ENCODE results near the gene LYZL1. TPM values are rescaled to one million over a fixed set of nuclear protein-coding genes. Genes with fewer than 3 reads are reported as not detected.

Gene LYZL1
- total and polyA plus RNA-seq, 9 donors = not detected

DNA sequence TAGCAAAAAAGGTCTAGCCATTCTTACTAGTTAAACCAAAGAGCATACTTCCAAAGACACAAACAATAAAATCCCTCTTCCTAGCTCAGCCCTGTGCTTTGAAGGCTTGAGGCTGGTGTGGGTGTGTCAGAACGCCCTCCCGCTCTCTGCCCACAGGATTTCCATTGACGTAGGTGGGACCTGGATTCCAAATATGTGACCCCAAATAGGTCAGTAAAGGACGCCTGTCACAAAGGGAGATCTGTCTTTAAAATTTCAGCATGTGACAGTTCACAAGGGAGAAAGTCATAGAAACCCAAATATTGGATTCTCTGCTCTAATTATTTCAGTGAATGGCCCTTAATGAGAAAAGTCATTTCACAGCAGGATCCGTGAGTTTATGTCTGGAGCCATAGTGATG, 39.9 kb upstream of the LYZL1 start:
- Histone ChIP-seq H3K27ac (ENCODE audit: low read length) (no peak overlapping the region), H3K4me1 (ENCODE audit: control insufficient read depth, insufficient read depth, low read length) (peaks cover 18% of the 10 kb centered on the region), H3K27me3 (ENCODE audit: control insufficient read depth, insufficient read depth, low read length) (no peaks in the 10 kb centered on the region), H3K4me3 (ENCODE audit: low read length) (no peak overlapping the region), H3K36me3 (ENCODE audit: control insufficient read depth, insufficient read depth, low read length) (no peaks in the 10 kb centered on the region), H3K9me3 (replicated peaks; ENCODE audit: control insufficient read depth, low read depth, low read length) (no peaks in the 10 kb centered on the region)
- 79% methylated on average over 3 of the region's 5 CpGs for WGBS (ENCODE audit: insufficient coverage)
- no peak for DNase-seq

DNA sequence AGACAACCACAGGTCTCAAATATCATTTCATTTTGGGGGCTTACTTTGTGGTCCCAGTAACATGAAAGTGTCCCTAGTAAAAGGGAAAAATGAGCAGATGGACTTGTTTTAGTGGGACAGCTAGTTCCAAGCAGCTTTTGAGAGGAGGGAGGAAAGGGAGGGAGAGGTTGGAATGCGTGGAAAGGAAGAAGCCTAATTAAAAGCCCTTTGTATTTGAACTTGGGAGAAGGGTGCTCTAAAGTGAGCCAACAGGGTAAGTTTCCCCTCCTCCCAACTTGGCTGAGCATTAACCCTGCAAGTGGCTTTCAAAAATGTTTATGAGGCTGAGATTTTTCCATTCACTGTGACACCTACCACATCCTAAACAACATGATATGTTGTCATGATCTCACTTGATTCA, 38.8 kb upstream of the LYZL1 start:
- no peak overlapping the region for H3K27ac ChIP-seq (ENCODE audit: low read length)
- H3K36me3 ChIP-seq (ENCODE audit: control insufficient read depth, insufficient read depth, low read length) = no peaks in the 10 kb centered on the region
- no CpG with 5 or more reads among the region's 1 CpG for WGBS (ENCODE audit: insufficient coverage)
- H3K9me3 ChIP-seq (replicated peaks; ENCODE audit: control insufficient read depth, low read depth, low read length) = no peaks in the 10 kb centered on the region
- peaks cover 26% of the 10 kb centered on the region for H3K4me1 ChIP-seq (ENCODE audit: control insufficient read depth, insufficient read depth, low read length)
- no peak overlapping the region for H3K4me3 ChIP-seq (ENCODE audit: low read length)
- H3K27me3 ChIP-seq (ENCODE audit: control insufficient read depth, insufficient read depth, low read length) = peaks cover 4% of the 10 kb centered on the region
- no peak for DNase-seq

GRCh38 chr10:29252811-29253689, 35.8 kb upstream of the LYZL1 start:
- Histone ChIP-seq H3K27me3 (ENCODE audit: control insufficient read depth, insufficient read depth, low read length) (peaks cover 4% of the 10 kb centered on the region), H3K9me3 (replicated peaks; ENCODE audit: control insufficient read depth, low read depth, low read length) (no peaks in the 10 kb centered on the region), H3K4me1 (ENCODE audit: control insufficient read depth, insufficient read depth, low read length) (peaks cover 27% of the 10 kb centered on the region), H3K36me3 (ENCODE audit: control insufficient read depth, insufficient read depth, low read length) (no peaks in the 10 kb centered on the region), H3K27ac (ENCODE audit: low read length) (peak overlapping the region; percentile 60), H3K4me3 (ENCODE audit: low read length) (no peak overlapping the region)
- DNase-seq = peak; percentile 94
- 23% methylated on average over 10 of the region's 18 CpGs for WGBS (ENCODE audit: insufficient coverage)

DNA sequence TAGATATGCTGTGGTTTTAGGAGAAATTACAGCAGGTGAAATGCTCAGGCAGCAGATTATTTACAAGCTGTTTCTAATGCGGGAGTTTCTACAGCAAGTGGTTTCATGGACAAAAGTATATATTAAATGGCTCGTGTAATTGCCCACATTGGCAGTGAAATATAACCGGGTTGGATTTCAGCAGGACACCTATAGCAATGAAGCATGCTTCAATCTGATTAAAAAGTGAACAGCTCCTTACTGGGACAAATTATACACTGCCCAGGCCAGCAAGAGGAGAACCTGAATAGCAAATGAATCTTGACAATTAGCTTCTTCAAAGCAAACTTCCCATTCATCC, 35.2 kb upstream of the LYZL1 start:
- Histone ChIP-seq H3K9me3 (replicated peaks; ENCODE audit: control insufficient read depth, low read depth, low read length) (no peaks in the 10 kb centered on the region), H3K27me3 (ENCODE audit: control insufficient read depth, insufficient read depth, low read length) (peaks cover 4% of the 10 kb centered on the region), H3K36me3 (ENCODE audit: control insufficient read depth, insufficient read depth, low read length) (no peaks in the 10 kb centered on the region), H3K4me3 (ENCODE audit: low read length) (no peak overlapping the region), H3K4me1 (ENCODE audit: control insufficient read depth, insufficient read depth, low read length) (peaks cover 27% of the 10 kb centered on the region), H3K27ac (ENCODE audit: low read length) (no peak overlapping the region)
- 33% methylated on average over 1 of the region's 3 CpGs for WGBS (ENCODE audit: insufficient coverage)
- no peak for DNase-seq

DNA sequence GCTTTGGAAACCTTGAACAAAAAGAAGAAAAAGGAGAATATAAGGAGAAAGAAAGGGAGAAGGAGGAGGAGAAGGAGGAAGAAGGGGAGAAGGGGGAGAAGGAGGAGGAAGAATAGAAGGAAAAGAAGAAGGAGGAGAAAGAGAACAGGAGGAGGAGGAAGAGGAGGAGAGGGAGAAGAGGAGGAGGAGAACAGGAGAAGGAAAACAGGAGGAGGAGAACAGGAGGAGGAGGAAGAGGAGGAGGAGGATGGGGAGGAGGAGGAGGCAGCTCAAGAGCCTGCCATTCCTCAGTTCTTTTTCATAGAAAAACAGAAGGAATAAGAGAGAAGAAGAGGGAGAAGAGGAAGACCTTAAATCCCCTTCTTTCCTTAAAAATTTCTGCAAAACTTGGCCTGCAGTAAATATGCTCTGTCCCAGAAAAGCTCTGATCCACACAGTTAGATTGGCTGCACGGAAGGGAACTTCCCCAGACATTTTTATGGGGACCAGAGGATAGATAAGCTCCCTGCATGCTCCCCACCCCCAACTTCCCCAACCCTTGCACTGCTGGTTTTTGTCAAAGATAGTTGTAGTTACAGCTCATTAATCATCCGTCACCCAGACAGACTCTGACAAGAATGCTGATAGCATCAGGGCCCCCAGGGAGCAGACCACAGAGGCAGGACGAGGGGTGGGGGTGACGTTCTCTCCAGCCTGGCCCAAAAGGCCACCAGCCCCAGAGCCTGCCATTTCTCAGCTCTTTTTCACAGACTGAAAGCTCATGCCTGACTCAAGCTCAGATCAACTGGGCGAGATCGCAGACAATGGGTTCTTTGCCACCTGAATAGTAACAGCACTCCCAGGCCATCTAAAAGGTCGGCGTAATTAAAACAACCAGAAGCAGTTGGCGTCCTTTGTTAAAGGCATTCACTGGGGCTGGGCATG, 34.5 kb upstream of the LYZL1 start:
- no peak overlapping the region for H3K4me3 ChIP-seq (ENCODE audit: low read length)
- no peaks in the 10 kb centered on the region for H3K36me3 ChIP-seq (ENCODE audit: control insufficient read depth, insufficient read depth, low read length)
- 82% methylated on average over 3 of the region's 9 CpGs for WGBS (ENCODE audit: insufficient coverage)
- peaks cover 4% of the 10 kb centered on the region for H3K27me3 ChIP-seq (ENCODE audit: control insufficient read depth, insufficient read depth, low read length)
- DNase-seq = no peak
- H3K9me3 ChIP-seq (replicated peaks; ENCODE audit: control insufficient read depth, low read depth, low read length) = peaks cover under 1% of the 10 kb centered on the region
- no peak overlapping the region for H3K27ac ChIP-seq (ENCODE audit: low read length)
- H3K4me1 ChIP-seq (ENCODE audit: control insufficient read depth, insufficient read depth, low read length) = peaks cover 27% of the 10 kb centered on the region

GRCh38 chr10:29255104-29255503, 33.8 kb upstream of the LYZL1 start:
- Histone ChIP-seq H3K9me3 (replicated peaks; ENCODE audit: control insufficient read depth, low read depth, low read length) (peaks cover 3% of the 10 kb centered on the region), H3K36me3 (ENCODE audit: control insufficient read depth, insufficient read depth, low read length) (no peaks in the 10 kb centered on the region), H3K4me1 (ENCODE audit: control insufficient read depth, insufficient read depth, low read length) (peaks cover 27% of the 10 kb centered on the region), H3K27ac (ENCODE audit: low read length) (no peak overlapping the region), H3K27me3 (ENCODE audit: control insufficient read depth, insufficient read depth, low read length) (peaks cover 4% of the 10 kb centered on the region), H3K4me3 (ENCODE audit: low read length) (no peak overlapping the region)
- no CpG with 5 or more reads among the region's 3 CpGs for WGBS (ENCODE audit: insufficient coverage)
- peak; percentile 34 for DNase-seq

DNA sequence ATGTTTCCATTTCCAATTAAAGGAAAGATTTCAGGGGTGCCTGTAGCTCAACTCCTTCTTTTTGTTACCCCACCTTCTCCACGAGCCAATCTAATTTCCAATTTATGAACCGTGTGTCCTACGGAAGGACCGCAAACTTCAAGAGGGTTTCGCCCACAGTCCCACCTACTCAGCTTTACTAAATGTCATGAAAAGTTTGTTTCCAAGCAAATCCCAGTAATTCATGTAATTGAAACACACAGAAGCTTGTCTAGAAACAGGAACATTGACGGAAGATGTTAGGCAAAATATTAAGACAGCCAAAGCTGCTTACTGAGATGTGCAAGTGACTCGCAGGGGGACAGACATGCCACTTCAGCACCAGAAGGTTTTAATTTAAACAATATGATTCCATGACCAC, 32.9 kb upstream of the LYZL1 start:
- Histone ChIP-seq H3K27ac (ENCODE audit: low read length) (no peak overlapping the region), H3K4me1 (ENCODE audit: control insufficient read depth, insufficient read depth, low read length) (peaks cover 27% of the 10 kb centered on the region), H3K9me3 (replicated peaks; ENCODE audit: control insufficient read depth, low read depth, low read length) (peaks cover 3% of the 10 kb centered on the region), H3K36me3 (ENCODE audit: control insufficient read depth, insufficient read depth, low read length) (no peaks in the 10 kb centered on the region), H3K27me3 (ENCODE audit: control insufficient read depth, insufficient read depth, low read length) (peaks cover 4% of the 10 kb centered on the region), H3K4me3 (ENCODE audit: low read length) (no peak overlapping the region)
- 76% methylated on average over 6 of the region's 7 CpGs for WGBS (ENCODE audit: insufficient coverage)
- DNase-seq = no peak

DNA sequence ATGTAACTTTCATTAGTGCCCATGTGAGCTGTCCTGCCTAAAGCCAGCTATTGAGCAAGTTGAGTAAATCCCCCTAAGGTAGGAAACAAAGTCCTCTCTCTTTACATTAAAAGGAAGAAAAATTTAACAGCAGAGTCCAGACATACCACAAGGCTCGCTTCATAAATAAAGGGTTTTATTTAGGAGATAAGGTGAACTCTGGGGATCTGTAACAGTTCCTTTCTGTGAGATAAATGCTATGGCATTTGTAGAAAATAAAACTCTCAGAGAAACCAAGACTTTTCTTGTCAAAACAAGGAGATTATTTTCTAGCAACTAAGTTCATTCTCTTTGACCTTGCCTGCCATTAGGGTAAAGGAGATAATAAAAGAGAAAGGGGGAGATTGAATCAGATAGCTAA, 32.3 kb upstream of the LYZL1 start:
- peaks cover 4% of the 10 kb centered on the region for H3K27me3 ChIP-seq (ENCODE audit: control insufficient read depth, insufficient read depth, low read length)
- H3K9me3 ChIP-seq (replicated peaks; ENCODE audit: control insufficient read depth, low read depth, low read length) = peaks cover 3% of the 10 kb centered on the region
- WGBS (ENCODE audit: insufficient coverage) = no CpG with 5 or more reads among the region's 1 CpG
- no peak overlapping the region for H3K27ac ChIP-seq (ENCODE audit: low read length)
- H3K4me1 ChIP-seq (ENCODE audit: control insufficient read depth, insufficient read depth, low read length) = peaks cover 27% of the 10 kb centered on the region
- no peaks in the 10 kb centered on the region for H3K36me3 ChIP-seq (ENCODE audit: control insufficient read depth, insufficient read depth, low read length)
- DNase-seq = no peak
- H3K4me3 ChIP-seq (ENCODE audit: low read length) = no peak overlapping the region

DNA sequence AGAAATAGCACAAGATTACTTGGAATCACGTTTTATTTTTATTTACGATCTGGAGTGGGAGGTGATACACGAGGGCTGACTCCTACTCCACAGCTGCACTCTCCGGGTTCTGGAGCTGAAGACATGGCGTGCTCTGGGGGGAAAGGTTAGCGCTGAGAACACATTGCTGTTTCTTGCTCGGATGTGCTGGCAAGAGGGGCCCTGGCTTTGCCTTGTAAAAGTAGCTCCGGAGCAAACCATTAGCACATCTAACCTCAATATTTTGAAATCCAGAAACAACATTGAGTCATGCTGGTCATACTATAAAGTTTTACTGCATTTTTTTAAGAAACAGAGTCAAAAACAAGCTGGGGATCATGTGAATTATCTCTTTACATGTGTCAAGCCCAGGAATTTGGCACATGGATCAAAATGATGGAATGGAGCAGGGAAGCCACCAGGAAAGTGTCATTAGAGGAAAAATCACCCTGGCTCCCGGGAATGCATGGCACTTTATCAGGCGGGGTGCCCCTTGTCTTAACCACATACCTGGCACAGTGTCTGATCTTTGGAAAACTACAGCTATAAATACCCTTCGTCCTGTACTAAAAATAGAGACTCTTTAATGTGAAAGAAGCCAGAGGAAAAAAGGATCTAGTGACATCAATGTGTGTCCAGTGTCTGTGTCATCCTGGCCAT, 31.6 kb upstream of the LYZL1 start:
- DNase-seq = peak; percentile 92

DNA sequence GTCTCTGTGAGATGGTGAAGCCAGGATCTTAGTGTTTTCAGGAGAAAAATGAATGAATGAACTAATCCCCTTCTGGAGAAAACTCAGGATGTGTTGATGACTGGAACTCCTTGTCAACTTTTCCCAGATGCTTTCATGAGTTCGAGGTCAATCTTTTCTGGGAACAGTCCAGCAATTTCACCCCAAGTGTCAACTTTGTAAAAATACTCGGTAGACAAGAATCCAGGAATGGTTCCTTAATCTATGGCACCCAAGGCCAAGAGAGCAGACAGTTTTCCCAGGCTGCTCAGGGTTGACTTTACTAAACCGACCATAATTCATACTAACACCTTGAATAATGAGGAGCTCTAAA, 31.1 kb upstream of the LYZL1 start:
- no peak for DNase-seq
- no peaks in the 10 kb centered on the region for H3K36me3 ChIP-seq (ENCODE audit: control insufficient read depth, insufficient read depth, low read length)
- H3K4me1 ChIP-seq (ENCODE audit: control insufficient read depth, insufficient read depth, low read length) = peaks cover 25% of the 10 kb centered on the region
- H3K4me3 ChIP-seq (ENCODE audit: low read length) = no peak overlapping the region
- no peak overlapping the region for H3K27ac ChIP-seq (ENCODE audit: low read length)
- peaks cover 3% of the 10 kb centered on the region for H3K9me3 ChIP-seq (replicated peaks; ENCODE audit: control insufficient read depth, low read depth, low read length)
- whole genome bisulfite sequencing (ENCODE audit: insufficient coverage) = 0% methylated on average over 1 of the region's 3 CpGs
- peaks cover 4% of the 10 kb centered on the region for H3K27me3 ChIP-seq (ENCODE audit: control insufficient read depth, insufficient read depth, low read length)

More for the DNA sequence above, 31.6 kb upstream of the LYZL1 start:
- no peak overlapping the region for H3K4me3 ChIP-seq (ENCODE audit: low read length)
- no CpG with 5 or more reads among the region's 11 CpGs for WGBS (ENCODE audit: insufficient coverage)
- H3K27ac ChIP-seq (ENCODE audit: low read length) = no peak overlapping the region
- peaks cover 3% of the 10 kb centered on the region for H3K9me3 ChIP-seq (replicated peaks; ENCODE audit: control insufficient read depth, low read depth, low read length)
- H3K36me3 ChIP-seq (ENCODE audit: control insufficient read depth, insufficient read depth, low read length) = no peaks in the 10 kb centered on the region
- peaks cover 27% of the 10 kb centered on the region for H3K4me1 ChIP-seq (ENCODE audit: control insufficient read depth, insufficient read depth, low read length)
- peaks cover 4% of the 10 kb centered on the region for H3K27me3 ChIP-seq (ENCODE audit: control insufficient read depth, insufficient read depth, low read length)
